ENCODE measurements around the gene RNF217.

DNA sequence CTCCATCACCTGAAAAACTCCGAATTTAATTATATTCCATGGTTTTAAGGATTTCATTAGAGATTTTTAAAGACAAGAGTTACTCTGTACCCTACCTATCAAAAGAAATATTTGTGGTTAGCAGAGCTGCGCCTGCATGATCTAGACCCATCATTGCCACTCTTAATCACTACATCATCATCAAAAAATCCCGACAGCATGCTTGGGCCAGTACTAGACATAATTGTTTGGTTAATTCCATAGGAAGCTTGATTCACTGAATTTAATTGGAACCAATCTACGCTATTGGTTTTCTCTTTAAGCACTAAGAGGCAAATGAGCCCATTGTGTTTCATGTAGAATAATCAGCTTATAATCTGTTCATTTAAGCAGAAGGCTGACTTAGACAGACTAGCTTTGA, 33.4 kb upstream of the RNF217 start:
- TF ChIP-seq POLR2A (IDR thresholded peaks at IDR 0.05; ENCODE audit: low read depth, low read length) (no peak), TAF1 (IDR thresholded peaks at IDR 0.05; ENCODE audit: borderline replicate concordance, low read depth, low read length) (no peak), POLR2AphosphoS5 (IDR thresholded peaks at IDR 0.05; ENCODE audit: low read depth, low read length) (no peak)

Data from GM12892 (cell line).